Renal cortical epithelial cell (primary cell): ENCODE data around the gene TAS2R30. TPM values are rescaled to one million over a fixed set of nuclear protein-coding genes. Genes with fewer than 3 reads are reported as not detected.
"Not testable (repeated sequence)": the region's sequence is repeated elsewhere in the genome, so short reads cannot be mapped to it uniquely, and the experiment has no call there.

ENCODE experiments used
- DNase-seq: peaks from one replicate; pipeline ENCODE4 v3.0.0-alpha.2; 2011; ENCODE audit warnings: low read depth
- total RNA-seq: library from RNA; depleted of rRNA; stranded (reverse); fragments of >200 nt; gene quantifications from 2 replicates; pipeline ENCODE4 v1.2.3, GENCODE V29; 2014

TAS2R30 gene
- total RNA-seq, 1 donor from 2014 or later, result 8.6 TPM

DNA sequence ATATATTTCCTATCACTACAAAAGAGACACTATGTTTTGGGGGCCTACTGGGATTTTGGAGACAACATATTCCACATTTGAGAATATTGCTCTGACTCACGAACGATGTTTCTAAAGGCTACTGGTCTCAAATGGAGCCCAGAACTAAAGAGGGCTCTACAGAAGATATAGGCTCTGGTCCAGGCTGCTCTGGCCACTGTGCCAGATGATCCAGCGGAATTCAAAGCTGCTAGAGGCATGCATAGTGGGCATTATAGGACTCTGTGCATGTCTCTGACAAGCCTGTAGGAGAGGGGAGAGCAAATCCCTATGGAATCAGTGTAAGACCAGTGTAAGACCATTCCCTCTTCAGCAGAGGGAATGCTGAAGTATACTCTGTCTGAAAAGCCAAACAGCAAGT, 4.1 kb downstream of the TAS2R30 start:
- DNase-seq, result no peak

DNA sequence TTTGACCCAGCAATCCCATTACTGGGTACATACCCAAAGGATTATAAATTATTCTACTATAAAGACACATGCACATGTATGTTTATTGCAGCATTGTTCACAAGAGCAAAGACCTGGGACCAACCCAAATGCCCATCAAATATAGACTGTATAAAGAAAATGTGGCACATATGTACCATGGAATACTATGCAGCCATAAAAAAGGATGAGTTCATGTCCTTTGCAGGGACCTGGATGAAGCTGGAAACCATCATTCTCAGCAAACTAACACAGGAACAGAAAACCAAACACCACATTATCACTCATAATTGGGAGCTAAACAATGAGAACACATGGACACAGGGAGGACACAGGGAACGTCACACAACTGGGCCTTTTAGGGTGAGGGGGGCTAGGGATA, 20.3 kb downstream of the TAS2R30 start:
- not testable (repeated sequence) for DNase-seq

DNA sequence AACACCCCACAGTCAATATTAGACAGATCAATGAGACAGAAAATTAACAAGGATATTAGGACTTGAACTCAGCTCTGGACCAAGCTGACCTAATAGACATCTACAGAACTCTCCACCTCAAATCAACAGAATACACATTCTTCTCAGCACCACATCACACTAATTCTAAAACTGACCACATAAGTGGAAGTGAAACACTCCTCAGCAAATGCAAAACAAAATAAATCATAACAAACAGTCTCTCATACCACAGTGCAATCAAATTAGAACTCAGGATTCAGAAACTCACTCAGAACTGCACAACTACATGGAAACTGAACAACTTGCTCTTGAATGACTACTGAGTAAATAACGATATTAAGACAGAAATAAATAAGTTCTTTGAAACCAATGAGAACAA, 23.2 kb downstream of the TAS2R30 start:
- not testable (repeated sequence) for DNase-seq

DNA sequence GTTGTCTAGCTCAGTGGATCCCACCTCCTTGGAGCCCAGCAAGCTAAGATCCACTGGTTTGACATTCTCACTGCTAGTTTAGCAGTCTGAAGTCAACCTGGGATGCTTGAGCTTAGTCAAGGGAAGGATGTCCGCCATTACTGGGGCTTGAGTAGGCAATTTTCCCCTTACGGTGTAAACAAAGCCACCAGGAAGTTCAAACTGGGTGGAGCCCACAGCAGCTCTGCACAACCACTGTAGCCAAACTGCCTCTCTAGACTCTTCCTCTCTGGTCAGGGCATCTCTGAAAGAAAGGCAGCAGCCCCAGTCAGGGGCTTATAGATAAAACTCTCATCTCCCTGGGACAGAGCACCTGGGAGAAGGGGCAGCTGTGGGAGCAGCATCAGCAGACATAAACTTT, 25.6 kb downstream of the TAS2R30 start:
- no peak for DNase-seq

DNA sequence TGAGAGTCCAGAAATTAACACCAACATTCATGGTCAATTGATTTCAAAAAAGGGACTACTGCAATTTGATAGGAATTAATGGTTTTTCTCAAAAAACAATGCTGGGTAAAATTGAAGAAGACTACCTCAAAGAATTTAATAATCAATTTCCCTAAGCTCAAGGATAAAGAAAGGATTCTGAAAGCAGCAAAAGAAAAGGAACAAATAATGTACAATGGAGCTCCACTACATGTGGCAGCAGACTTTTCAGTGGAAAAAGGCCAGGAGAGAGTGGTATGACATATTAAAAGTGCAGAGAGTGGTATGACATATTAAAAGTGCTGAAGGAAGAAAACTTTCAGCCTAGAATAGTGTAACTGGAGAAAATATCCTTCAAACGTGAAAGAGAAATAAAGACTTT, 26.7 kb downstream of the TAS2R30 start:
- DNase-seq, result no peak

DNA sequence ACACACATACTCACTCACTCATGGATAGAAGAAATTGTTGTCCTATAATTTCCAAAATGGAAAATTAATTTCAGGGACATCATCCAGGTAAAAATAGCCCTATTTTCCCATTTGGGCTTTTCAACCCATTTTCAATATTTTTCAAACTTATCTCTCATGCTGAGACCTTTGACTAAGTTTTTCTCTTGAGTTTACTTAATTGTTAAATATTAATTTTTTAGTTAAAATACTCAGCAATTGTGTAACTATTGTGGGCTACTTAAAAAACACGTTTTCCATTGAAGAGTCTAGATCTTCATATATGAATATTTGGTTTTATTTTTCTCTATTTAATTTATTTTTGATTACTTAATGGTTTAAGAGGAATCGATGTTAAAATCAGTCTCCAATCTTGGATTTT, 28.2 kb downstream of the TAS2R30 start:
- DNase-seq, result no peak

DNA sequence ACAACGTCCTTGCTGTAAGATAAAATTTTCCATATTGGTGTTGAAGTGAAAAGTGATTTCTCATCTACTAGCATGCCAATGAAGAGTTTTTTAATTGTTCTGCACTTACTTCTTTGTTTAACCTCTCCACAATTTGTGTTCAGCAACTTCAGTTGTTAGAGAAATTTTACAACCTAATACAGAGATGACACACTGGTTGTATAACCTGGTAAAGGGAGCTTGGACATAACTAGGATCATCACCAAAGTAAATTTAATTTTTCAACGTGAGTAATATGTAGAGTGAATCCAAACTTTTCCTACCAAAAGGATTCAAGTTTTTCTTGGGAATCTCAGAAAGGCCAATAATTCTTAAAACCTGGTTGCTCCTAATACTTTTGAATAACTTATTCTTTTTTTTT, 28.9 kb downstream of the TAS2R30 start:
- DNase-seq, result no peak

DNA sequence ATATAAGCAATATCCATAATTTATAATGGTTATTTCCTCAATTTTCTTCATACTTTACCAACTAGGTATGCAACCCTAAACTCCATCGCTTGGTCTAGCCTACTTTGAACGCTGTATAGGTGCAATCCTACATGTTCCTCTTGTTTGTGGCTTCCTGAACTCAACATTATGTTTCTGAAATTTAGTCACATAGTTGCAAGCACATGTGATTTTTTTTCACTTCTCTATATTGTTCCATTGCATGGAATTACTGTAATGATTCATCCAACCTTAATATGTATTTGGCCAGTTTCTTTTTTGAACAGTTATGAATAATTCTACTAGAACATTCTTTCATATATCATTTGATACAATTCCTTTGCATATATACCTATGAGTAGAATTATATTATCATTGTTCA, 39.5 kb downstream of the TAS2R30 start:
- DNase-seq, result not testable (repeated sequence)

DNA sequence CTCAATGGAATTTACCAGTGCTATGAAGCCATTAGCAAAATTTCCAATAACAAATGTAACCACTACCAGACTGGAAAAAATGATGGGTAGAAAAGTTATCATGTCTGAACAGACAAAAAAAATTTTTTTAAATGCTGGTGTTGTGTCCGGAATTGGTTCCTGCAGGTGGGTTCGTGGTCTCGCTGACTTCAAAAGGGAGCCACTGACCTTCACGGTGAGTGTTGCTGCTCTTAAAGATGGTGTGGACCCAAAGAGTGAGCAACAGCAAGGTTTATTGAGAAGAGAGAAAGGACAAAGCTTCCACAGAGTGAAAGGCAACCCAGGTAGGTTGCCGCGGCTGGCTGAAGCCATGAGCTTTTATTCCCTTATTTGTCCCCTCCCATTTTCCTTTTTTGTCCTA, 42.3 kb downstream of the TAS2R30 start, which contains the start of gene TAS2R43:
Gene TAS2R43, minus strand, starts transcription at position 186 of the 400 bp plus-strand sequence. Its CDS starts 84 bp downstream, at position 102.
- no peak for DNase-seq

DNA sequence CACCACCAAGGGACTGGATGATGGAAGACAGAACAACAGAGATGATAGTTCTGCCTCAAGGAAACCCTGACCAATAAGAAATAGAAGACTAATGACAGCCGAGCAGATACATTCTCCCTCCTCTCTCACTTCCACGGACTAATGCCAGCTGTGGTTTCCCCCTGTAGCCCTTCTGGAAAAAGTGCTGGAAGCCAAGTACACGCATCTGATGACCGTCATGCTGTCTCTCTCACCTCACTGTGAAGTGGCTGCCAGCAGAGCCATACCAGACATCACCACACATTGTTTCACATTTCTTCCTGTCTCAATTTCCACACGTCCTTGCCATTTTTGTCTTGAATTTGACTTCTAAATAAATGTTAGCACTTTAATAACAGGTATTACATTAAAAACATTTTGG, 45.2 kb downstream of the TAS2R30 start:
- no peak for DNase-seq

DNA sequence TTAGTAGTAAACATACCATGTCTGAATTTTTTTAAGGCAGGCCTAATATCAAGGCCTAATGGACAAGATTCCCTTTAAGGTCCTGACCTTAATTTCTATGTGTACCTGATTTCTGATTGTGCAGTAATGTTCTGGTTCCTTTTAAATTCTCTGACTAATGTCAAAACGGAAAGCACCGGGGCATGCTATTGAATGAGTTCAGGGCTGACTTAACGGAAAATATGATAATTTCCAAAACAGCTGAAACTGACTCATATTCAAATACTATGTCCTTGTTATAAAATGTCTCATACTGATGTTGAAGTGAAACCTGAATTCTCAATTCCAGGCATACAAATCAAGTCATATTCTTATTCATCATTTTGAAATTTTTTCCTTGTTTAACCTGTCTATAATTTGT, 49.0 kb downstream of the TAS2R30 start:
- no peak for DNase-seq

Other genes starting within 250 kb of the TAS2R30 start
- 5.2 TPM in 1 of 2 replicates, not detected in the other for gene TAS2R13, start 225.1 kb downstream of the TAS2R30 start, total RNA-seq
- gene PRH2, start 205.4 kb downstream of the TAS2R30 start, total RNA-seq, result not detected in 2 replicates
- 1.4 and 7.1 TPM in 2 replicates for gene TAS2R14, start 195.4 kb downstream of the TAS2R30 start, total RNA-seq
- 0.35 and 9.3 TPM in 2 replicates for gene TAS2R50, start 147.7 kb downstream of the TAS2R30 start, total RNA-seq
- gene TAS2R20, start 136.3 kb downstream of the TAS2R30 start, total RNA-seq, result 1.6 and 7.7 TPM in 2 replicates
- 1.2 and 11.6 TPM in 2 replicates for gene TAS2R19, start 112.0 kb downstream of the TAS2R30 start, total RNA-seq
- 9.5 TPM in 1 of 2 replicates, not detected in the other for gene TAS2R31, start 103.2 kb downstream of the TAS2R30 start, total RNA-seq
- 5.3 TPM in 1 of 2 replicates, not detected in the other for gene TAS2R46, start 72.3 kb downstream of the TAS2R30 start, total RNA-seq
- gene TAS2R43, start 42.3 kb downstream of the TAS2R30 start, total RNA-seq, result 0.52 TPM in 1 of 2 replicates, not detected in the other
- gene SMIM10L1, start 36.5 kb upstream of the TAS2R30 start, total RNA-seq, result 6.3 and 8.0 TPM in 2 replicates
- gene TAS2R42, start 52.3 kb upstream of the TAS2R30 start, total RNA-seq, result not detected in 2 replicates
- not detected in 2 replicates for gene PRB3, start 135.1 kb upstream of the TAS2R30 start, total RNA-seq
- gene PRB4, start 175.8 kb upstream of the TAS2R30 start, total RNA-seq, result not detected in 2 replicates